K562 (cell line): ENCODE results near the gene ELMOD2. TPM values are rescaled to one million over a fixed set of nuclear protein-coding genes. Genes with fewer than 3 reads are reported as not detected.

Source experiments
- BCL6 ChIP-seq: fragments of 250-450 bp; sonication (Bioruptor Pico); IDR thresholded peaks from 2 replicates; pipeline ENCODE4 v1.4.0; 2020
- E2F1 ChIP-seq: sonication (generic); formaldehyde crosslinking; IDR thresholded peaks from 2 replicates; pipeline ENCODE4 v1.8.1; 2023; ENCODE audit warnings: mild to moderate bottlenecking, missing genetic modification reagents, moderate library complexity
- GABPB2 ChIP-seq: fragments of 250-450 bp; sonication (Bioruptor Pico); conservative IDR thresholded peaks from 2 replicates; pipeline ENCODE4 v1.5.1; 2021; ENCODE audit warnings: mild to moderate bottlenecking
- IRF2 ChIP-seq: sonication (generic); formaldehyde crosslinking; IDR thresholded peaks from 2 replicates; pipeline ENCODE4 v1.8.1; 2022; ENCODE audit warnings: mild to moderate bottlenecking, missing genetic modification reagents
- MXD1 ChIP-seq: fragments of 250-450 bp; sonication (Bioruptor Pico); IDR thresholded peaks from 2 replicates; pipeline ENCODE4 v1.8.0; 2021; ENCODE audit warnings: borderline replicate concordance, mild to moderate bottlenecking, moderate library complexity; ENCODE audit not compliant: poor library complexity, severe bottlenecking
- RBFOX2 ChIP-seq: fragments of 200-400 bp; formaldehyde crosslinking; IDR thresholded peaks from 2 replicates; pipeline ENCODE4 v1.6.1; 2017; ENCODE audit warnings: low read depth, mild to moderate bottlenecking, low read length, moderate library complexity
- RBM17 ChIP-seq: fragments of 200-400 bp; formaldehyde crosslinking; IDR thresholded peaks from 2 replicates; pipeline ENCODE4 v1.6.1; 2017; ENCODE audit warnings: low read depth, mild to moderate bottlenecking, low read length, borderline replicate concordance
- YBX1 ChIP-seq: fragments of 450-650 bp; IDR thresholded peaks from 2 replicates; pipeline ENCODE4 v1.7.1; 2016; ENCODE audit warnings: mild to moderate bottlenecking
- ZNF445 ChIP-seq: fragments of 250-450 bp; sonication (Bioruptor Pico); IDR thresholded peaks from 2 replicates; pipeline ENCODE4 v1.4.0; 2020; ENCODE audit warnings: low read depth, mild to moderate bottlenecking, moderate library complexity
- ZNF76 ChIP-seq: fragments of 250-450 bp; sonication (Bioruptor Pico); IDR thresholded peaks from 2 replicates; pipeline ENCODE4 v1.4.0; 2020; ENCODE audit warnings: mild to moderate bottlenecking, moderate library complexity, borderline replicate concordance
- ZNF780A ChIP-seq: fragments of 250-450 bp; sonication (Bioruptor Pico); IDR thresholded peaks from 2 replicates; pipeline ENCODE4 v1.5.0; 2021; ENCODE audit warnings: mild to moderate bottlenecking
- ZZZ3 ChIP-seq: fragments of 450-650 bp; IDR thresholded peaks from 2 replicates; pipeline ENCODE4 v1.6.1; 2016; ENCODE audit warnings: antibody characterized with exemption, mild to moderate bottlenecking, moderate library complexity
- polyA plus RNA-seq, 8 experiments: library from polyadenylated mRNA; depleted of rRNA in 4 of 8; stranded (reverse) in 5 of 8; unstranded in 3 of 8; fragments of >200 nt; fragmentation: Nextera tagmentation in 2 of 8; fragmentation: Illumina TruSeq in 1 of 8; extraction: Ambion mirVana in 2 of 8; extraction: Trizol in 1 of 8; gene quantifications; 2 replicates each; pipeline versions ENCODE4 v1.2.1 to v1.2.3, GENCODE V29; 2011 to 2014; ENCODE audit warnings: inconsistent platforms in 1 of 8, missing spikeins in 1 of 8
- total RNA-seq, 7 experiments: library from RNA; depleted of rRNA in 6 of 7; stranded (reverse); fragments of >200 nt in 6 of 7; fragmentation: Illumina TruSeq in 2 of 7; extraction: Trizol in 2 of 7; gene quantifications; 2 replicates each; pipeline versions ENCODE4 v1.2.1 to v1.2.3, GENCODE V29; 2011 to 2021; ENCODE audit warnings: low replicate concordance in 1 of 7

Gene ELMOD2
- total and polyA plus RNA-seq, 9 of the 15 experiments (the other 6 are each of a cell fraction or from before 2014, with no cell fraction given), result 11.0 to 23.3 (median 14.3) TPM

- TF ChIP-seq YBX1 (no peak), RBFOX2 (no peak), ZNF780A (CRISPR knock-in tag) (no peak), ZNF445 (CRISPR knock-in tag) (no peak), ZZZ3 (no peak), BCL6 (CRISPR knock-in tag) (no peak), E2F1 (CRISPR knock-in tag) (no peak), ZNF76 (no peak), GABPB2 (CRISPR knock-in tag) (no peak), MXD1 (CRISPR knock-in tag) (no peak), RBM17 (no peak), IRF2 (CRISPR knock-in tag) (no peak)
These were observed 55.3 kb downstream of the ELMOD2 start (continued) for GRCh38 chr4:140579278-140579677.
